Head of caudate nucleus (tissue), 42 donors: ENCODE results near the gene SLC25A26.
A peak's percentile ranks its signal among the peaks of the same experiment; 100 is the strongest.
"Not testable (repeated sequence)": the region's sequence is repeated elsewhere in the genome, so short reads cannot be mapped to it uniquely, and the experiment has no call there.

ENCODE experiments used
- DNase-seq, 42 donors: peaks; one replicate each; pipeline versions ENCODE4 v3.0.0 to v3.0.0-alpha.2; 2020 to 2021; ENCODE audit warnings: mixed read lengths in 7 of 42
- intact Hi-C: fragments of 100-400 bp; cut with DNase I; formaldehyde crosslinking; loops from one replicate; pipeline ENCODE4 v1.15.0; 2022

SLC25A26 gene

DNA sequence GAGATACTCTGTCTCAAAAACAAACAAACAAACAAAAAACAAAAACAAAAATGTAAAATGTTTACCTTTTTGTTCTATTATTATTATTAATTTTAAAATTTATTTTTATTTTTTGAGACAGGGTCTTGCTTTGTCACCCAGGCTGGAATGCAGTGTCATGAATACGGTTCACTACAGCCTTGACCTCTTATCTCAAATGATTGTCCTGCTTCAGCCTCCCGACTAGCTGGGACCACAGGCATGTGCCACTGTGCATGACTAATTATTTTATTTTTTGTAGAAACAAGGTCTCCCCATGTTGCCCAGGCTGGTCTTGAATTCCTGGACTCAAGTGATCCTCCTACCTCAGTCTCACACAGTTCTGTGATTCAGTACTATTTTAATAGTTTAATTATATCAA, 5.7 kb upstream of the SLC25A26 start:
- no peak for DNase-seq
- intact Hi-C loops = no loop called here

DNA sequence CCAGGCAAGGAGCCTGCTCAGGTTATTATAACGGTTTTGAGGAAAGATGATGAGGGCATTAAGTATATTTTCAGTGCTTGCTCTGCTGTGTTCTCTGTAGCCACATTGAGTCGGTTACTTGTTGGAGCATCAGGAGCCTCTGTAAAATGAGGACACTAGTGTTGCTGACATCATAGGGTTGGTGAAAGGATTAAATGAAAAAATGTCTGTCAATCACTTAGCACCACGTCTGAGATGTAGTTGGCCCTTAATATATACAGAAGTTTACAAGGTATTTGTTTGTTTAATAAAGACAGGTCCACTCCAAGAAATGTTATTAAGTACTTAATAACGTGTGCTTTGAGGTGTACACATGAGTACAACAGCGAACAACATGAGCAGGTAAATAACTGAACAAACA, 735 bp upstream of the SLC25A26 start:
- intact Hi-C loops = no loop called here
- DNase-seq = no peak

DNA sequence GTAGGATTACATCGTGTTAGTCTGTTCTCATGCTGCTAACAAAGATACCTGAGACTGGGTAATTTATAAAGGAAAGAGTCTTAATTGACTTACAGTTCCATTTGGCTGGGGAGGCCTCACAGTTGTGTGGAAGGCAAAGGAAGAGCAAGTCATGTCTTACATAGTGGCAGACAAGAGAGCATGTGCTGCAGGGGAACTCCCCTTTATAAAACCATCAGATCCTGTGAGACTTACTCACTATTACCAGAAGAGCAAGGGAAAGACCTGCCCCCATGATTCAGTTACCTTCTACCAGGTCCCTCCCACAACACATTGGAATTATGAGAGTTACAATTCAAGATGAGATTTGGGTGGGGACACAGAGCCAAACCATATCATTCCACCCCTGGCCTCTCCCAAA, 3.4 kb downstream of the SLC25A26 start:
- intact Hi-C loops = no loop called here
- no peak for DNase-seq

DNA sequence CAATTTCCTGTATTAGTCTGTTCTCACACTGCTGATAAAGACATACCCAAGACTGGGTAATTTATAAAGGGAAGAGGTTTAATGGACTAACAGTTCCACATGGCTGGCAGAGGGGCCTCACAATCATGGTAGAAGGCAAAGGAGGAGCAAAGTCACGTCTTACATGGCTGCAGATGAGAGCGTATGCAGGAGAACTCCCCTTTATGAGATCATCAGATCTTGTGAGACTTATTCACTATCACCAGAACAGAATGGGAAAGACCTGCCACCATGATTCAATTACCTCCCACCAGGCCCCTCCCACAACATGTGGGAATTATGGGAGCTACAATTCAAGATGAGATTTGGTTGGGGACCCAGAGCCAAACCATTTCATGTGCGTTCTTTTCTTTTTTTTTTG, 5.3 kb downstream of the SLC25A26 start:
- intact Hi-C loops, DNase-seq: not testable (repeated sequence)

DNA sequence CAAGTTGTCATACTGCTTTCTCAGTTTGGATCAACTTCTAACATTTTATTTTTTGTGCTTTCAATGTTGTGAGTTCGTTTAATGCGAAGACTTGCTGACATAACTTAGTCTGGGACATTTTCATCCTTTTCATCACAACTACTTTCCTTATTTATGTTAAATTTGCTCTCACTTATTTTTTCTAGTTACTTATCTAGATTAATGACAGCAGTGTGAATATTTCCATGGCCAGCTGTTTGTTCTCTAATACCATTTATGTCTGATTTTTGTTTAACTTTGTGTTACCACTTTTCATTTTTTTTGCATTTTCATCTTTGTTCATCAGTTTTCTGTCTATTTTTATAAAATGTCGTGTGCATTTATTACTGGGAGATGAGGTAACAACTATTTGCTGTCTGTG, 6.2 kb downstream of the SLC25A26 start:
- intact Hi-C loops = no loop called here
- DNase-seq = no peak

DNA sequence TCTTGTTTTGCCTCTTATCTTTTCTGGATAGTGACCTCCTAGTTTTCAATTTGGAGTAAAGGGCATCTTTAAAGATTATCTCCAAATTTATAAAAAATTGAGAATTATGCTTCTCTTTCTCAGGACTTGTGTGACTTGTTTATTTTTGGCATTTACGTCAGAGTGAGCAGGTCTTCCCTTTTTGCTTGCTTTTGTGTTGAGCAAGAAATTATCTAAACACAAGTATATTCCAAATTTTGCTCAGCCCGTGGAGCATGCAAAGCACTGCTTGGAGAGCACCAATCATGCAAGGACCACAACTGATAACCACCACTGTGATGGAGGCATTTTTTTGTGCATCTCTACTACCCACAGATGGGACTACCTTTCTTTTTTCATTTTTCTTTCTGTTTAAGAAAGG, 7.1 kb downstream of the SLC25A26 start:
- no peak for DNase-seq

DNA sequence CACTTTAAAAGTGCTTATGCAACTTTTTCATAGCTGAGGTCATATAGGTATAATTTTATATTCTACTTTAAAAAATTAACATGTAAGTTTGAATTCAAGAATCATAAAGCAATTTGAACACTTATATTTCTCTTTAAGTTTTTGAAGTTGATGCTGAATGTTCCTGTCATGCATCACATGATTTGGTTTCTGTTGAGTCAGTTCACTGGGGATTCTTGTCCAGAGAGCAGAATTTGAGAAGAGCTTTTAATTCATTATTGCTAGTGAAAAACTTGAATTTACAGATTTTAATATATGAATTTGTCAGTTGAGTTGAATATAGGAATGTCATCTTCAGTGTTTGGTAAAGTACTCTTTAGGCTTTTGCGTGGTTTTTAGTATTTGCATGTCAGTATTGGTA, 7.9 kb downstream of the SLC25A26 start:
- intact Hi-C loops = no loop called here
- DNase-seq = no peak

More for the DNA sequence above, 7.1 kb downstream of the SLC25A26 start:
- intact Hi-C loops = no loop called here

DNA sequence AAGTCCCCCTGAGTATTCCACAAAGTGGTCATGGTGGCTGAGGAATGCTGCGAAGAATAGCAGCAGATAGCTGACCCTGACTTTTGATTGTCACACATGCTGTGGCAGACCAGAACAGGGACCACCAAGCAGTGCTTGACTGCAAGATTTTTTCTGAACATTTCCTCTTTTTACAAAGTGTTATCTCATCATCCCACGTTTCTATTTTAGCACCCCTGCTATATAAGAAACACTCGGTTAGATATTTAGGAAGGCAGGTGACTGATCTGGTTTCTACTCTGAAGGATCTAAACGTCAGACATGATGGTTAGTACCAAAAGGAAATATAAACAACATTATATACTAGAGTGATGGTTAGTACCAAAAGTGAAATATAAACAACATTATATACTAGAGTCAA, 9.1 kb downstream of the SLC25A26 start:
- intact Hi-C loops = no loop called here
- DNase-seq = no peak

DNA sequence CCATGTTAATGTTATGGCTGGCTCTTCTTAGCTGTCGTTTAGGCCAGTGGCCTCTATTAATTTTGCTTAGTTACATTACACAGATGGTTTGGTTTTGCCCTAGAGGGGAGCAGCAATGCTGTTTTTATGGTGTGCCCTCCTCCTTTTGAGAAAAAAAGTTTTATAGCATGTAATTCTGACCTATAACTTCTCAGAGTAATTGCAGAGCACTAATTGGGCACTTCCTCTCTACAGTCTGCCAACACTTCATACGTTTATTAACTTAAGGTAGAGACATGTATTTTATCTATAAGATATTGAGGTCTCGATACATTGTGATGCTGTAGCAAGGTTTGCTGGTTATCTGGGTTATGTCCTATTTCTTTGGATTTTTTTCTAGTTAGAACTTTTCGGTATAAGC, 12.2 kb downstream of the SLC25A26 start:
- DNase-seq = no peak
- intact Hi-C loops = no loop called here

DNA sequence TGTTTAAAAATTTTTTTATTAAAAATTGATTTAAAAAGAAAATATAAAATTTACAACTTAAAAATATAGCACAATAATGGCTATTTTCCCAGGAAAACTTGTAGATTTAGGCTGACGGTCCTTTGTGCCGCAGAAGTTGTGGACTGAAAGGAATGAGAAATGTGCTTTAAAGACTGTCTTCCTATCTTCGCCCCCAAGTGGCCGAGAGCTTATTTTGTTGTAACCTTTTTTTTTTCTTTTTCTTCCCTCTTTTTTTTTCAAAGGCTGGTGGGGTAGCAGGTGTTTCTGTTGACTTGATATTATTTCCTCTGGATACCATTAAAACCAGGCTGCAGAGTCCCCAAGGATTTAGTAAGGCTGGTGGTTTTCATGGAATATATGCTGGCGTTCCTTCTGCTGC, 15.5 kb downstream of the SLC25A26 start:
- DNase-seq = no peak
- intact Hi-C loops = no loop called here

DNA sequence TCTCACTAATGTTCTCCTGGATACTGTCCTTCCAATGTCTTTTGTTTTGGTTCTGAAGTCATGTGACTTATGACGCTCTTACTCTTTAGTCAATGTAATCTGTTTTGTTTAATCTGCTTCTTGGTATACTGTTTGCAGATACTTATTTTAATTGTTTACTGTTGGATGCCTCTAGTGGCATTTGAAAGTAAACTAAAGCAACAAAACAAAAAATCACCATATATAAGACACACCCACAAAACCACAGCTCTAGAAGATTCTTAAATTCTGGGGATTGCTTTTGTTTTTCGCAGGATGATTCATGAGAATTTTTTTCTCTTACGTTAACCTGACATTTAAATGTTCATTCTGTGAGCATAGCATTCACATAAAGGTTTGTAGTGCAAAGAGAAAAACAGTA, 16.8 kb downstream of the SLC25A26 start:
- DNase-seq = no peak
- intact Hi-C loops = no loop called here

DNA sequence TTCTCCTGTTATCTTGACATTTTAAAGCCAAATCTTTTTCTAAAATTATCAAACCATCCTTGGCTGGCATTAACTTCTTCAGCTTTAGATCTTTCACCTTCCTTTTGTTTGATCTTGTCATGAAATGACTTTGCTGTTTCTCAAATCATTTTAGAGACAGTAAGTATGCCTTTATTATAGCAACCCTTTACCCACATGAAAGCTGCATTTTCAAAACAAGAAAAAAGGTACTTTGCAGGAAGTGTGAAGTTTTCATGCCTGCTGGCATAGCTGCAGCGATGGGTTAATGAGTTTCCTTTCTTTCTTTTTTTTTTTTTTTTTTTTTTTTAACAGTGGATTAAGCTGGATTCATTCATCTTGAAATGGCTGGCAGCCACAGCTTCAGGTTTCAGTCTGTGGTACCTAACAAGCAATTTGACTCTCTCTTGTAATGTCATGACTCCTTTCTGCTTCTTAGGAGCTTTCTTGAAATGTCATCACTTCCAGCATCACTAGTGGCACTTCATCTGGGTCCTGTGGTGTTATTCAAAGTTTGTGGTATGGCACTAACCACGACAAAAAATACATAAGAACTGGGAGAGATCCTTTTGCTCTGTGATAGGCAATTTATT, 18.8 kb downstream of the SLC25A26 start:
- intact Hi-C loops = no loop called here

DNA sequence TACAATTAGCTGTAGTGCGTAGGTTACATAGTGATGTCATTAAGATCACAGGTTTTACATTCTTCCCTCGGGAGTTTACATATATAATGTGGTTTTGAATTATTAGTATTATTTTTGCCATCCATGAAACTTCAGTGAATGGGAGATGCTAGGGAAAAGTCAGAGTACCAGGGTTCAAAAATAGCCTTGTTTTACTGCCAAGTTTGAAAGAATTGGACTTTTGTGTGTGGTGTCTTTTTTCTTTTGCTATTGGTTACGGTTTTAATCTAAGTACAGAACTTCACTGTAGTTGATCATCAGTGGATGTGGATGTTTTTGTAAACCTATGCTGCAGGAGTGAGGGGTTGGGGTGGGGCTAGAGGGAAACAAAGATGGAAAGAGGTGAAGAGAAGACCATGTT, 20.7 kb downstream of the SLC25A26 start:
- intact Hi-C loops = no loop called here
- no peak for DNase-seq

More for the DNA sequence above, 18.8 kb downstream of the SLC25A26 start:
- no peak for DNase-seq

DNA sequence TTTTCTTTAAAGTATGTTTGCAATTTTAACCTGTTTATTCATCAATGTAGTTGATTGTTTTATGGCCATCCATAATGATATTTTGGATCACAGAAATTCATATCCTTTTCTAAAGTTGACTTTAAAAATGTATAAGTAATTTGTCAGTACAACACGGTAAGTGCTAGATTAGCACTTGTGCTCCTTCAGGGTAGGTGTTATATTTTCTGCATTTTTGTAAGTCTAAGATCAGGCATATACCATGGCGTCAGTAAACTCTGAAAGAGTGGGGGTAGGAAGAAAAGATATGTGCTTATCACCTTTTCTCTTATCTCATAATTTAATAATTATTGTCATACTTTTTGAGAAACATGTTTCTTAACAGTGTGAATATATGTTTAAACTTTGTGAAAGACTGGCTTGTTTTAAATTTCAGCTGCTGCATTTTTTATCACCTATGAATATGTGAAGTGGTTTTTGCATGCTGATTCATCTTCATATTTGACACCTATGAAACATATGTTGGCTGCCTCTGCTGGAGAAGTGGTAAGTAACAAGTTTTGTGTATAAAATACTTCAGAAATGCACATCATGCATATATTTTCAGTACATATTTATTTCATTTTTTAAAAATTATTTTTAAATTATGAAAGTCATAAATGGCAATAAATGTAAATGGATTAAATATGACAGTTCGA, 22.1 kb downstream of the SLC25A26 start:
- DNase-seq = no peak
- intact Hi-C loops = no loop called here

DNA sequence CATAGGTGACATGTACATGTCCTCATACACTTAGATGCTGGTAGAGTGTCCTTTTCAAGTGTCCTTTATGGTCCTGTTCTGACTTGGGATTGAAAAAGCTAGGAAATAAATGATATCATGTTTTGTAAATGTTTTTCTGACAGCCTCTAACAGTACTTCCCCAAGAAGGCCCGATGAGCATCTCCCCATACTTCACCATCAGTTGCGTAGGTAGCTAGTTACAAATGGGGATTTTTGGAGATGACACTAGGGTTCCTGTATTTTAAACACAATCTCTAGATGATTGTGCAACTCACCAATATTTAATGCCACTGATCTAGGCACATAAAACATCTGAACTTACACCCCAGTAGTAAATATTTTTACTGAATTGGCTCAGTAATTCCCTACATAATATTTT, 27.8 kb downstream of the SLC25A26 start:
- intact Hi-C loops = no loop called here

DNA sequence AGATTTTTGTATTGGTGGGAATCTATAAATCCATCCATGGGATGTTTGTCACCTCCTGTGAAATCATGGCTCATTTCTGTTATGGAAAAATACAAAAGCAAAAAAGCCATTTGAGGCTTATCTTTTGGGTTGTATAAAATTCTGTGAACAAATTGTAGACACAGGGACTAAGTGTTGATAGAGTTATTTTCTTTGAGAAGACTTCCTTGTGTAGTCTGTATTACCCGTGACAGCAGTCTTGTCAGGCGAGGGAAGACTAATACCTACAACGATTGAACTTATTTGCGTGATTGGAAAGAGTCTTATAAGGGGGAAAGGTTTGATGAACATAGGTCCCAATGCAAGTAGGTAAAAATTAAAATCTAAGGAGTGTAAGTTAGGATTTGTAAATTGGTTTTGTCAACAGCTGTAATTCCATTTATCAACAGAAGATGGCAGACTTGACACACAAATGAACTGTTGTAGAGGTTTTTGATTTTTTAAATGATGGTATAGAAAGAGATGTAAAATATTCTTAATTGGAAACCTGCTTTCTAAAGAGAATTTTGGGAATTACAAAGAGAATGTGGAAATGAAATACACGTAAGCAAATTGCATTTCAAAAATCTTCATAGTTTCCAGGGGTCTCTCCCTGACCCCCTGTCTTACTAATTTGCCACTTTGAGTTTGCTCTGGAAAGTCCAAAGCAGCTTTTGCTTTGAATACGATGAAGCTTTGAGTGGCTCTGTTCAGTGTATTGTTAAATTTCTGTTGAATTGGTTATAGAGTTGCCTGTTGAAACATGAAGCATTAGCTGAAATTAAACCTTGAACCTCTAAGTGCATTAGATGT, 33.2 kb downstream of the SLC25A26 start:
- peak in 1 of 42 donors; percentile 15 for DNase-seq
- intact Hi-C loops = loop anchor here (10.0 kb wide), 1 partner anchor 581 kb away; no protein-coding TSS in a partner anchor

More for the DNA sequence above, 27.8 kb downstream of the SLC25A26 start:
- DNase-seq = no peak

DNA sequence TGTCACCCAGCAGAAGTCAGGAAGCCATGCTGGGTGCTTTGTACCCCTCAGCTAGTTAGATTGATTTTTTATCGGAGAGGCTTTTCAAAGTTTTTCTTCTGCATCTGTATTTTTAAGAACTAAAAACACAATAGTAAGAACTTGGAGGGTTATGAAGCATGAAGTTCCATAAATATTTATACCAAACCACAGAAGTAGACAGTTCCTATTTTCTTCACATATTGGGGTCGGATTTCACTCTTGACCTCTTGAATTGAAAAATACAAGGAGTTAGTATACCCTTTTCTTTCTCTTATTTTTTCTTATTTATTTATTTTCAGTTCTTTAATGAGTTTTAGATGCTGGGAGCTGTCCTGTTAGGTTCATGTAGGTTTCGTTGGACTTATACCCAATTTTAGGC, 35.1 kb downstream of the SLC25A26 start:
- DNase-seq = no peak
- intact Hi-C loops = loop anchor here (10.0 kb wide), 1 partner anchor 579 kb away; no protein-coding TSS in a partner anchor

DNA sequence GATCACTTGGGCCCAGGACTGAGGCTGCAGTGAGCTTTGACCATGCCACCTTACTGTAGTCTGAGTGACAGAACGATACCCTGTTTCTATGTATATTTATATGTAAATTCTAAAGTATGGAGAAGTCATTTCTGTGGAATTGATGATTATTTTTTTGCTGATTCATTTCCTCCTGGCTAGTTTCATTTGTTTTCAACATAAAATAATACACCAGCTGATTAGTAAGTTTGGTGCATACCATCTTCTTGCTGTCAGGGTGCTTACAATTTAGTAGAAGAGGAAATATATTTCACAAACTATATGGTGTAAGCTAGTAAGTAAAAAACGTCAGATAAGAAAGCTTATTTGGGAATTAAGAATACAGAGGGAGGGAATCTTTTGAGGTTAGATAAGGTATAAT, 36.0 kb downstream of the SLC25A26 start:
- no peak for DNase-seq
- intact Hi-C loops = loop anchor here (10.0 kb wide), 1 partner anchor 578 kb away; no protein-coding TSS in a partner anchor

DNA sequence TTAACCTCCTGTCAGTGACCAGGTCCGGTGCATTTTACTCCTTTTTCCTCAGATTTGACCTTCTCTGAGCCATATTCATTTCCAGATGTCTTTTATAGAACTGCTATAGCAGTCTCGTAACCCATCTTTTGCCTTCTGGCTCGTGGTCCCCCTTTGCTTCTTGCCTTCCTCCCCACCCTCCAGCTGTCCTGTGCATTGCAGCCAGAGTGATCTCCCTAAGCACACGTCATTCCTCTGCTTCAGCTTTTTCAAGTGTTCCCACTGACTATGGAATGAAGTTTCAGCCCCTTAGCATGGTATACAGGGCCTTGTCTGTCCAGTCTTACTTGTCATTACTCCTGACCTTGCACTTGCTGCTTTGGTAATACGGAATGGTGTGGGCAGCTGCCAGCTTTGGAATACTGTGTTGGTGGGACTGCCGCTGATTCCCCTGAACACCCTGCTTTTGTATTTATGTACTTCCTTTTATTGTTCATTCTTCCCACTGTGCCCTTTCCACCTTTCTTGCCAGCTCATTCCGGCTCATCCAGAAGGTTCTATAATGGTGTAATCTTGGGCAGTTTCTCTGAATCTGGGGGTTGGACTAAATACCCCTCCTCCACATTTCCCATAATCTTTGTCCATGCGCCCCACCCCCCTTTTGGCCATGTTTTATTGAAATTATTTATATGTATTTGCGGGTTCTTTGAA, 38.9 kb downstream of the SLC25A26 start:
- no peak for DNase-seq
- intact Hi-C loops = loop anchor here (10.0 kb wide), 1 partner anchor 575 kb away; no protein-coding TSS in a partner anchor

DNA sequence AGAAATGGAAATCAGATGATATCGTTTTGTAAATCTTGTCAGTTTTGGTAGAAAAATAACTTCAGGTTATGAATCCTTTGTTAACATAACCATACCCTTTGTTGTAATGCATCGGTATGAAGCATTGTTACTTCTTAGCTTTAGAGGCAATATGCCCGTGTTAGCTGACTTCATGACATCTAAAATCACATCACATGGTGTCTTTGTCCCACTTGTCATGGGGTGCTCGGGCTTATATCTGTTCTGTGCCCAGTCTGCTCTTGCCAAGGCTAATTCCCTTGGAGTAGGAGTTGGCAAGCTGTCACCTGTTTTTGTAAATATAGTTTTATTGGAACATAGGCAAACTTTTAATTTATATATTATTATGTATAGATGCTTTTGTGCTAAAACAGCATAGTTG, 39.6 kb downstream of the SLC25A26 start:
- intact Hi-C loops = no loop called here
- DNase-seq = no peak
